ENCODE results near the gene ENTHD1. TPM values are rescaled to one million over a fixed set of nuclear protein-coding genes. Genes with fewer than 3 reads are reported as not detected.

The ENTHD1 gene
- total and polyA plus RNA-seq, 9 of the 15 experiments (the other 6 are each of a cell fraction or from before 2014, with no cell fraction given), result 0.13 to 0.98 (median 0.35) TPM

GRCh38 chr22:39920134-39920743 lies 26.7 kb upstream of the ENTHD1 start (continued):
- TF ChIP-seq MLLT1 (IDR thresholded peaks at IDR 0.05) (no peak), STAT5A (IDR thresholded peaks at IDR 0.05; ENCODE audit: borderline replicate concordance, low read length) (peak; percentile 96), MLX (CRISPR knock-in tag; conservative IDR thresholded peaks at IDR 0.05) (no peak), ZNF431 (CRISPR knock-in tag; IDR thresholded peaks at IDR 0.05) (no peak), NFIX (CRISPR knock-in tag; IDR thresholded peaks at IDR 0.05; ENCODE audit: low read depth) (no peak), COPS2 (conservative IDR thresholded peaks at IDR 0.05) (no peak), SIRT6 (IDR thresholded peaks at IDR 0.05; ENCODE audit: low read depth, low read length) (no peak), GMEB1 (CRISPR knock-in tag; IDR thresholded peaks at IDR 0.05) (no peak), RFX1 (IDR thresholded peaks at IDR 0.05) (no peak), NFE2L1 (tag; IDR thresholded peaks at IDR 0.05; ENCODE audit: borderline replicate concordance, low read depth) (no peak), MCM5 (IDR thresholded peaks at IDR 0.05; ENCODE audit: low read depth) (no peak), HDAC2 (IDR thresholded peaks at IDR 0.05) (peak; percentile 71; the same call in 1 of the 2 replicates), NR3C1 (CRISPR knock-in tag; IDR thresholded peaks at IDR 0.05) (no peak), TFAP4 (CRISPR knock-in tag; IDR thresholded peaks at IDR 0.05; ENCODE audit: borderline replicate concordance) (0 out of 2 replicates have a peak, but pooled peaks have one; percentile 25), IRF1 (CRISPR knock-in tag; IDR thresholded peaks at IDR 0.05; ENCODE audit: borderline replicate concordance) (no peak), USF2 (CRISPR knock-in tag; IDR thresholded peaks at IDR 0.05) (no peak), STAG1 (CRISPR knock-in tag; IDR thresholded peaks at IDR 0.05; ENCODE audit: borderline replicate concordance) (no peak), ZNF583 (CRISPR knock-in tag; IDR thresholded peaks at IDR 0.05) (no peak), TSC22D4 (tag; IDR thresholded peaks at IDR 0.05) (no peak), ETS1 (conservative IDR thresholded peaks at IDR 0.05; ENCODE audit: control insufficient read depth, low read depth, low read length) (no peak), IFI16 (CRISPR knock-in tag; IDR thresholded peaks at IDR 0.05) (no peak), SMARCE1 (IDR thresholded peaks at IDR 0.05) (peak; percentile 96)

All from K562 (cell line).